ENCODE data around the gene CCDC141.
A peak's percentile ranks its signal among the peaks of the same experiment; 100 is the strongest.
"Not testable (repeated sequence)": the region's sequence is repeated elsewhere in the genome, so short reads cannot be mapped to it uniquely, and the experiment has no call there.

CCDC141 gene

GRCh38 chr2:179049203-179049545, 763 bp downstream of the CCDC141 start:
- peak; percentile 6 for DNase-seq
- in situ Hi-C loops (cut with MboI; ENCODE audit: low pct_unique_long_range_greater_than_20kb, low sequenced_read_pairs), result no loop called here

GRCh38 chr2:179048099-179048498, 1.8 kb downstream of the CCDC141 start:
- no peak for DNase-seq
- in situ Hi-C loops (cut with MboI; ENCODE audit: low pct_unique_long_range_greater_than_20kb, low sequenced_read_pairs), result no loop called here

GRCh38 chr2:179045602-179046001, 4.3 kb downstream of the CCDC141 start:
- in situ Hi-C loops (cut with MboI; ENCODE audit: low pct_unique_long_range_greater_than_20kb, low sequenced_read_pairs); DNase-seq: not testable (repeated sequence)

- DNase-seq, result no peak
- in situ Hi-C loops (cut with MboI; ENCODE audit: low pct_unique_long_range_greater_than_20kb, low sequenced_read_pairs), result no loop called here
Observed at GRCh38 chr2:179044500-179044899, 5.4 kb downstream of the CCDC141 start.

DNA sequence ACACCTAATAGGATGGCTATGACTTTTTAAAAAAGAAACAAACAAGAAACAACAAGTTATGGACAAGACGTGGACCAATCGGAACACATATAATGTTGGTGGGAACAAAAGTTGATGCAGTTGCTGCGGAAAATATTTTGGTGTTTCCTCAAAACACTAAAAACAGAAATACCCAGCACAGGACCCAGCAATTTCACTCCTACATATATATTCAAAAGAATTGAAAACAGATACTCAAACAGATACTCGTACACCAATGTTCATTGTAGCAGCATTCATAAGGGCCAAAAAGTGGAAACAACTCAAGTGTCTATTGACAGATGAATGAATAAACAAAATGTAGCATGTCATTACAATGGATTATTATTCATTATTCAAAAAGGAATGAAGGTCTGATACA, 12.1 kb downstream of the CCDC141 start:
- no peak for DNase-seq
- in situ Hi-C loops (cut with MboI; ENCODE audit: low pct_unique_long_range_greater_than_20kb, low sequenced_read_pairs), result no loop called here

- in situ Hi-C loops (cut with MboI; ENCODE audit: low pct_unique_long_range_greater_than_20kb, low sequenced_read_pairs), result no loop called here
Observed at GRCh38 chr2:179036353-179036905, 13.5 kb downstream of the CCDC141 start.

DNA sequence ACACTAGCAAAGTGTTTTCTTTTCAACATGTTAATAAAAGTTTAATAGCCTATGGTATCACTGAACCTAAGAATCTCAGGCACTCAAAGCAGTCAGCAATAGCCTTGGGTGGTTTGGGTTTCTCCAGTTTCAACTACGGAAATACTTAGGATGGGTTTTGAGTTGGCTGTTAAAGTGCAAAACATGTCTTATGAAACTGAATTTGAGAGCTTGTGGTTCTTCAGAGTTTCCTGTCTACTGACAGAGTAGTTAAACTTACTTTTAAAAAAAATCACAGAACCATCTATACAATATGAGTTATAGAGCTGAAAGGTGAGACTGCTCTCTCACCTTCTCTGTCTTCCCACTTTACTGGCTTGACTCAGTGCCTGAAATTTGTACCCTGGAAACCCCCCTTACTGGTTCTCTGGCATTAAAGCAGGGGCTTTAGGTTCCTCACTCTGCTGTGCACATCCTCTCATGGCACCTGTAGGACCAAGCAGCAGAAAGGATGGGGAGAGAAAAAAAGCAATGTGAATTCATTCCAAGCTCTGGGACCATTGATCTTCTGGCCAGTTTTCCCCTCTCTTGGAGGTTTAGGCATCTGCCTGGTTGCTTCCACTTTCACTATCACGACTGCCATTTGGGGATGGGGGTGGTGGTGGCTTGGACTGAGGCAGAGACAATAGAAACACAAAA, 18.1 kb downstream of the CCDC141 start:
- in situ Hi-C loops (cut with MboI; ENCODE audit: low pct_unique_long_range_greater_than_20kb, low sequenced_read_pairs), result no loop called here
- DNase-seq, result no peak

More at GRCh38 chr2:179036353-179036905, 13.5 kb downstream of the CCDC141 start:
- DNase-seq, result no peak

DNA sequence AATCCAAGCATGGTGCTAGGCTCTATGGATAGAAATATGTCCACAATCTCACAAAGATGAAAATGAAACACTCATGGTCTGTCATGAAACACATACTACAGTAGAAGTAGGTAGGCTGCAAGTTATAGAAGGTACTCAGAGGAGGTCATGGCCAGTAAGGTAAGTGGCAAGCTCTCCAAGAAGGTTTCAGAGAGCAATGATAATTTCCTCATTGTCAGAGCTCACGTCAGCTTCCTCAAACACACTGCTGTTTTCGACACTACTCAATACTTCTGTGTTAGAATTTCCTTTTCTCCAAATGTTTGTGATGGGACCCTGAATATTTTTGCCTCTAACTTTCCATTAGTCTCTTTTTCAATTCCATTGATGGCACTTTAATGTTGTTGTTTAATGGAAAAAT, 25.5 kb downstream of the CCDC141 start:
- DNase-seq, result no peak
- in situ Hi-C loops (cut with MboI; ENCODE audit: low pct_unique_long_range_greater_than_20kb, low sequenced_read_pairs), result no loop called here

- in situ Hi-C loops (cut with MboI; ENCODE audit: low pct_unique_long_range_greater_than_20kb, low sequenced_read_pairs), result no loop called here
- no peak for DNase-seq
Observed at GRCh38 chr2:179022685-179023084, 27.3 kb downstream of the CCDC141 start.

GRCh38 chr2:179021258-179021657, 28.7 kb downstream of the CCDC141 start:
- in situ Hi-C loops (cut with MboI; ENCODE audit: low pct_unique_long_range_greater_than_20kb, low sequenced_read_pairs), result no loop called here
- DNase-seq, result no peak

- peak; percentile 13 for DNase-seq
- in situ Hi-C loops (cut with MboI; ENCODE audit: low pct_unique_long_range_greater_than_20kb, low sequenced_read_pairs), result no loop called here
Observed at GRCh38 chr2:179020156-179020750, 29.7 kb downstream of the CCDC141 start.

DNA sequence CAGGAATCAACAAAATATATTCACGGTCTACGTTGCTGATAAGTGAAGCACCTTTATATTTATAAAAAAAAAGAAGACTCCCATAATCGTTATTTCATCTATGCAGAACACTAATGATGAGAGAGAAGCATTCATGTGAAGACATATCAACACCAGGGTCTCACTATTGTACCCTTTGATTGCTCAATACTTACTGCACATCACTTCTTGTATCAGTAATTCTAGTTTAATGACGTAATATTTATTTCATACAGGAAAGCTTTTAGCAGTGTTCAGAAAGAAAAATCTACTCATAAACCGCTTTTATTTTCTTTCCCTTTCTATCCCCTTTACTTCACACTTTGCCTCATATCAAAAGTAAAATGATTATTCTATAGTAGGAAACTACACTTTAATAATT, 30.7 kb downstream of the CCDC141 start:
- in situ Hi-C loops (cut with MboI; ENCODE audit: low pct_unique_long_range_greater_than_20kb, low sequenced_read_pairs), result no loop called here
- no peak for DNase-seq

DNA sequence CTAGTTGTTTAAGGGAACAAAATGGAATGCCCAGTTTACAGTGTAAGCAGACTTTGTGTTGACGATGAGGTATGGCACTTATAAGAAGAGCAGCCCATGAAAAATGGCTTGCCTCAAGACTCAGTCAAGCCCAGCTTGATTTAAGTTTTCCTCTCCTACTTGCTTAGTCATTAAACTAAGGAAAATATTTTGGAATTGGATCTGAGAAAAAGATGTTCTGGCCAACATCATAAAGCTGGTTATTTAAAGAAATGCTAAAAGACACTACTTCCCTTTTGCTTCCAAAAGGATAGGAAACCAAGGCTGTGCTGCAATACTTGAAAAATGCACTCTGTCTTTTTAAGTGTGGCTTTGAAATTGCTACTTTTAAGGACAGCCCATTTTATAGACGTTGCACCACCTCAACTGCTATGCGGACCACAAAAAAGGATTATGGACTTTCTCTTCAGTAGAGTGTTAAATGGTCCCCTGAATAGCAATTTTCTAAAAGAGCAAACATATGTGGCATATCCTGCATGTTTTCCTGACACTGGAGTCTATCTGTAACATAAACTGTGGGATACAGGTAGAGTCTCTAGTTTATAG, 32.1 kb downstream of the CCDC141 start:
- in situ Hi-C loops (cut with MboI; ENCODE audit: low pct_unique_long_range_greater_than_20kb, low sequenced_read_pairs), result no loop called here
- DNase-seq, result no peak

- DNase-seq; in situ Hi-C loops (cut with MboI; ENCODE audit: low pct_unique_long_range_greater_than_20kb, low sequenced_read_pairs): not testable (repeated sequence)
Observed at GRCh38 chr2:179014189-179014588, 35.7 kb downstream of the CCDC141 start.

GRCh38 chr2:179005976-179006375, 44.0 kb downstream of the CCDC141 start:
- in situ Hi-C loops (cut with MboI; ENCODE audit: low pct_unique_long_range_greater_than_20kb, low sequenced_read_pairs), result no loop called here
- DNase-seq, result no peak

- DNase-seq, result no peak
- in situ Hi-C loops (cut with MboI; ENCODE audit: low pct_unique_long_range_greater_than_20kb, low sequenced_read_pairs), result no loop called here
Observed at GRCh38 chr2:178999476-178999875, 50.5 kb downstream of the CCDC141 start.

DNA sequence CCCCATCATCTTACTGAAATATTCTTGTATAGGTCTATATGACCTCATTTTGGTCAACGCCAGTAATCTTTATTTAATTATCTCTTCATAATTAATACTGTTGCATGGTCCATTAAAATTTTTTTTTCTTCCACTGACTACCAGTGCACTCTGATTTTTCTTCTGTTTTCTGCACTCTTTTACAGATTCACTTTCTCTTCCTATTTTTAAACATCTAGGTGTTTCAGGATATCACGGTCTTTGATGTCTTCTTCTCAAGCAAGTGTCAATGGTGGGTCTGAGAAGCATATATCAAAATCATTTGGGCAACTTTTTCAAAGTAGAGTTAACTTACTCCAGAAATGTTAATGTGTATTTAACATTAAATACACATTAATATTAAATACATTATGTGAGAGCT, 51.4 kb downstream of the CCDC141 start:
- in situ Hi-C loops (cut with MboI; ENCODE audit: low pct_unique_long_range_greater_than_20kb, low sequenced_read_pairs), result no loop called here
- DNase-seq, result no peak

- DNase-seq, result no peak
- in situ Hi-C loops (cut with MboI; ENCODE audit: low pct_unique_long_range_greater_than_20kb, low sequenced_read_pairs), result no loop called here
Observed at GRCh38 chr2:178997477-178997876, 52.5 kb downstream of the CCDC141 start.

GRCh38 chr2:178997067-178997466, 52.9 kb downstream of the CCDC141 start:
- in situ Hi-C loops (cut with MboI; ENCODE audit: low pct_unique_long_range_greater_than_20kb, low sequenced_read_pairs), result no loop called here

GRCh38 chr2:178994264-178994663, 55.7 kb downstream of the CCDC141 start:
- in situ Hi-C loops (cut with MboI; ENCODE audit: low pct_unique_long_range_greater_than_20kb, low sequenced_read_pairs), result no loop called here
- no peak for DNase-seq

More at GRCh38 chr2:178997067-178997466, 52.9 kb downstream of the CCDC141 start:
- no peak for DNase-seq

All from KBM-7 (cell line).